Common myeloid progenitor, CD34-positive (primary cell): Measurements from ENCODE around the gene MCM6.
A peak's percentile ranks its signal among the peaks of the same experiment; 100 is the strongest.
"Not testable (repeated sequence)": the region's sequence is repeated elsewhere in the genome, so short reads cannot be mapped to it uniquely, and the experiment has no call there.

Experiments used
- CTCF ChIA-PET: fragments of 350-600 bp; sonication (Branson Sonifier 250); formaldehyde crosslinking; loops from one replicate; lab custom pipeline; 2021; ENCODE audit warnings: antibody characterized with exemption; lab: Charles Lee
- POLR2A ChIA-PET: fragments of 350-600 bp; sonication (Branson Sonifier 250); formaldehyde crosslinking; loops from one replicate; lab custom pipeline; 2021; ENCODE audit warnings: antibody characterized with exemption; lab: Charles Lee
- DNase-seq, 3 donors: peaks; one replicate each; pipeline versions ENCODE4 v3.0.0 to v3.0.0-alpha.2; 2013
- H3K27ac ChIP-seq, 2 experiments: 1 replicate in 1 of 2; 2 replicates in 1 of 2; pipeline ENCODE4 v1.7.0; 2013; ENCODE audit warnings: inconsistent platforms in 2 of 2, low read length in 2 of 2, mild to moderate bottlenecking in 2 of 2, low read depth in 1 of 2, moderate library complexity in 1 of 2; ENCODE audit not compliant: severe bottlenecking in 2 of 2, insufficient read depth in 1 of 2, poor library complexity in 1 of 2
- H3K27me3 ChIP-seq, 5 experiments: replicated peaks in 2 of 5; 1 replicate in 3 of 5; 2 replicates in 2 of 5; pipeline versions ENCODE4 v1.6.1 to v1.7.0; 2013; ENCODE audit warnings: low read length in 4 of 5, mild to moderate bottlenecking in 2 of 5, moderate library complexity in 2 of 5, inconsistent platforms in 1 of 5; ENCODE audit not compliant: insufficient read depth in 5 of 5, control insufficient read depth in 4 of 5
- H3K36me3 ChIP-seq, 4 experiments: 1 replicate in 2 of 4; 2 replicates in 2 of 4; pipeline versions ENCODE4 v1.6.1 to v1.7.0; 2013; ENCODE audit warnings: low read length in 3 of 4, control low read depth in 1 of 4, mild to moderate bottlenecking in 1 of 4; ENCODE audit not compliant: control insufficient read depth in 4 of 4, insufficient read depth in 4 of 4
- H3K4me1 ChIP-seq, 4 experiments: 1 replicate in 3 of 4; 2 replicates in 1 of 4; pipeline versions ENCODE4 v1.6.1 to v1.7.1; 2013; ENCODE audit warnings: low read length in 3 of 4, mild to moderate bottlenecking in 3 of 4, control low read depth in 1 of 4, inconsistent platforms in 1 of 4, moderate library complexity in 1 of 4; ENCODE audit not compliant: control insufficient read depth in 4 of 4, insufficient read depth in 4 of 4; ENCODE audit errors: control extremely low read depth in 1 of 4
- H3K4me3 ChIP-seq, 7 experiments: 1 replicate in 4 of 7; 2 replicates in 3 of 7; pipeline versions ENCODE4 v1.5.1 to v1.7.0; 2013; ENCODE audit warnings: mild to moderate bottlenecking in 7 of 7, low read length in 6 of 7, moderate library complexity in 6 of 7, inconsistent platforms in 2 of 7, low read depth in 2 of 7, control low read depth in 1 of 7; ENCODE audit not compliant: insufficient read depth in 4 of 7, control insufficient read depth in 1 of 7; ENCODE audit errors: extremely low read depth in 1 of 7
- H3K9me3 ChIP-seq, 5 experiments: 1 replicate in 4 of 5; 2 replicates in 1 of 5; pipeline versions ENCODE4 v1.6.1 to v1.7.1; 2013; ENCODE audit warnings: low read length in 4 of 5, mild to moderate bottlenecking in 2 of 5, inconsistent platforms in 1 of 5, low read depth in 1 of 5, moderate library complexity in 1 of 5; ENCODE audit not compliant: control insufficient read depth in 4 of 5, insufficient read depth in 2 of 5; ENCODE audit errors: control extremely low read depth in 1 of 5
- whole genome bisulfite sequencing: methylation state at CpG from one replicate; pipeline ENCODE4 v1.1.5; 2013; ENCODE audit not compliant: insufficient coverage; 5-methylcytosine and 5-hydroxymethylcytosine counted together

Gene MCM6

DNA sequence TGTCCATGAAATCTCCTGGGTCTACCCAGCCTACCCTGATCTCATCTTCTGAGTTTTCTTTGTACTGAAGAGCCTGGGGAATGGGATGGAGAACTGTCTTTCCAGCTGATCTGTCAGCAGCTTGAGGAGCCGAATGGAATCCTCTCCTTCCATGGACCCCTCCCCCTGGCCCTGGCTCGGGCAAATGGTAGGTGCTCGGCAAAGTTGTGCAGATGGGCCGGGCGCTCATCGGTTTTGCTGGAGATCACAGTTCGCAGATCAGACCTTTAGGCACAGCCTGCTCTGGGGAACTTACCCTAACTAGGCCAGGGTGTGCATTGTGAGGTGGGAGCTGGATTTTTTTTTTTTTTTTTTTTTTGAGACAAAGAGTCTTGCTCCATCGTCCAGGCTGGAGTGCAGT lies 79.6 kb downstream of the MCM6 start:
- CTCF ChIA-PET: interaction anchor here (0.6 to 5.1 kb wide), 10 partner anchors 10 to 57 kb away, joined by 3 to 35 read pairs (median 7); no protein-coding TSS in a partner anchor
- peaks cover 0 to 41% (median 32%) of the 10 kb centered on the region in 4 experiments for H3K4me1 ChIP-seq
- no peaks in the 10 kb centered on the region for H3K27me3 ChIP-seq
- no peak overlapping the region for H3K27ac ChIP-seq
- WGBS: 96% methylated on average over 7 of the region's 8 CpGs
- no peak overlapping the region for H3K4me3 ChIP-seq
- no peak for DNase-seq
- H3K36me3 ChIP-seq: no peaks in the 10 kb centered on the region
- POLR2A ChIA-PET: no interaction called here
- H3K9me3 ChIP-seq: peaks cover 0 to 13% (median 2%) of the 10 kb centered on the region in 5 experiments

DNA sequence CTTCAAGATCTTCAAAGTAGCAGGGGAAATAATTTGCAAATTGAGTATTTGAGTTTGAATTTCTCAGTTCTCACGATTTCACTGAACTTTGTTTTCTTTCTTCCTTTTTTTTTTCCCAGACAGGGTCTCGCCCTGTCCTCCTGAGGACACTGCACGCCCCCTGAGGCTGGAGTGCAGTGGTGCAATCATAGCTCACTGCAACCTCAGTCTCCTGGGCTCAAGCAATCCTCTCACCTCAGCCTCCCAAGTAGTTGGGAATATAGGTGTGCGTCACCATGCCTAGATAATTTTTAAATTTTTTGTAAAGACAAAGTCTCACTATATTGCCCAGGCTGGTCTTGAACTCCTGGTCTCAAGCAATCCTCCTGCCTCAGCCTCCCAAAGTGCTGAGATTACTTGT lies 80.6 kb downstream of the MCM6 start:
- 90% methylated on average over 3 of the region's 4 CpGs for WGBS
- not testable (repeated sequence) for H3K36me3 ChIP-seq, H3K9me3 ChIP-seq, H3K27me3 ChIP-seq, H3K4me3 ChIP-seq, H3K27ac ChIP-seq
- CTCF ChIA-PET: interaction anchor here (1.0 to 5.1 kb wide), 5 partner anchors 9 to 50 kb away, joined by 3 to 35 read pairs (median 4); no protein-coding TSS in a partner anchor
- DNase-seq: peak in 1 of 3 donors; percentile 29
- H3K4me1 ChIP-seq: peaks cover 0 to 44% (median 32%) of the 10 kb centered on the region in 4 experiments
- POLR2A ChIA-PET: interaction anchor here (0.6 kb wide), 1 partner anchor 350 kb away, joined by 5 read pairs; no protein-coding TSS in a partner anchor

DNA sequence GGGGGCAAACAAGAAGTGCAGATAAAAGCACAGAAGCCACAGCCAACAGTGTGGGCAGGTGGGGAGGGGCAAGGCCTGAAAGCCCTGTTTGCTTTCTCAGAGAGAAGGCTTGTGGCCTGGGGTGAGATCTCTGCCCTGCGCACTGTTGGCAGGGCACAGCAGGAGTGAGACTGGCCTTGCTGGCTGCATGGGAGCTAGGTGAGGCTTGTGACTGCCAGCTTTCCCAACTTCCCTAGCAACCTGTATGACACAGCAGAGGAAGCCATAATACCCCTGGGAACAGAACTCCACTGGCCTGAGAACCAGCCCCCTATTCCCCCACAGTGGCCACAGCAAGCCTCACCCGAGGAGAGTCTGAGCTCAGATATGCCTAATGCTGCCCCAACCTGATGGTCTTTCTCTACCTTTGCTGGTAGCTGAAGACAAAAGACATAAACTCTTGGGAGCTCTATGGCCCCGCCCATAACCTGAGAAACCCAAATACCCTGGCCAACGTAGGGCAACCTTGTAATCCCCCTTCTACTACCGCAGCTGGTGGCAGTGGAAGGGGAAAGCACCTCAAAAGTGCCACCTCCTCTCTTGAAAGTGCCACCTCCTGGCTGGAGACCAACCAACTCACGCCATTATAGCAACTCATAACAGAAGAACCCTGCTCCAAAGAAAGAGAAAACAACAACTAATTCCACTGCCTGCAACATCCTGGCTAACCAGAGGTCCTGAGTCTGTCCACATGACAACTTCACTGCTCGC lies 83.7 kb downstream of the MCM6 start:
- Histone ChIP-seq H3K27me3 (no peaks in the 10 kb centered on the region), H3K9me3 (no peaks in the 10 kb centered on the region), H3K36me3 (peaks cover 6 to 27% (median 13%) of the 10 kb centered on the region in 4 experiments), H3K4me1 (peaks cover 0 to 32% (median 21%) of the 10 kb centered on the region in 4 experiments), H3K4me3 (no peak overlapping the region), H3K27ac (no peak overlapping the region)
- POLR2A ChIA-PET: interaction anchor here (1.1 kb wide), 1 partner anchor 13 kb away, joined by 4 read pairs; no protein-coding TSS in a partner anchor
- DNase-seq: peak in 1 of 3 donors; percentile 30
- 97% methylated on average over 6 of the region's 7 CpGs for WGBS
- CTCF ChIA-PET: interaction anchor here (0.8 to 2.5 kb wide), 3 partner anchors 9 to 591 kb away, joined by 3 to 9 read pairs (median 4); no protein-coding TSS in a partner anchor

DNA sequence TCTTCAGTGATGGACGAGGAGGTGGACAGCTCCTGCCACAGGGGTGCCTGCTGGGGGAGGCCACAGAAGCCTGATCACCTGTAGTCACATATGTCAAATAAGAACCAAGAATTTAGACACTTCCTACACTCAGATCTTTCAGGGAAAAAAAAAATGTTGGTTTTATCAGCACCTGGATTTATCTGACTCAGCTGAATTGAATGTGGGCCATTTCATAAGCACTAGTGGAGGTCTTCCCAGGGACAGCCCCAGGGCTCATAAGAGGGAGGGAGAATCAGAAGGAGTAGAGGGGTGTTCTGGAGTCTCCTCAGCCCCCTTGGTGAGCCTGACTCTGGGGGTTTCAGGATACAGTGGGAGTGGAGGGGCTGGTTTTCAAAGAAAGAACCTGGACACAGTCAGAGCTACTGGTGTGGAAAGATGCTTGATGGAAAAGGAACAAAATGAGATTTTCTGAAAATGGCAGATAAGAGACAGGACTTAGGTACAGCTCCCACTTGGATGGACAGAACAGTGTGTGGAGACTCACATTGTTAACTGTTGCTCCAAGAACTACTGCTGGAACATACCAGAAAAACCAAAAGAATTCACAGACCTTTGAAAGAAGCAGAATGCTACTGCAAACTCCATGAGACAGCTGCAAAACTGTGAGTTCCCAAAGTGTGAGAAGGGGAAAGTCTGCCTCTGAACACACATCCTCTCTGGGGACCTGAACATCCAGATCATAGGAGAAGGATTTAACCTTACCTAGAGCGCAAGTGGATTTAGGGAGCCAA lies 84.6 kb downstream of the MCM6 start:
- DNase-seq: no peak
- WGBS: 100% methylated on average over 1 of the region's 2 CpGs
- CTCF ChIA-PET: interaction anchor here (0.8 to 2.5 kb wide), 4 partner anchors 8 to 592 kb away, joined by 3 to 9 read pairs (median 4); no protein-coding TSS in a partner anchor
- Histone ChIP-seq H3K36me3 (peaks cover 6 to 35% (median 17%) of the 10 kb centered on the region in 4 experiments), H3K4me1 (peaks cover 0 to 32% (median 19%) of the 10 kb centered on the region in 4 experiments), H3K27me3 (no peaks in the 10 kb centered on the region), H3K9me3 (no peaks in the 10 kb centered on the region), H3K4me3 (no peak overlapping the region), H3K27ac (no peak overlapping the region)
- POLR2A ChIA-PET: interaction anchor here (1.1 kb wide), 1 partner anchor 12 kb away, joined by 4 read pairs; no protein-coding TSS in a partner anchor

DNA sequence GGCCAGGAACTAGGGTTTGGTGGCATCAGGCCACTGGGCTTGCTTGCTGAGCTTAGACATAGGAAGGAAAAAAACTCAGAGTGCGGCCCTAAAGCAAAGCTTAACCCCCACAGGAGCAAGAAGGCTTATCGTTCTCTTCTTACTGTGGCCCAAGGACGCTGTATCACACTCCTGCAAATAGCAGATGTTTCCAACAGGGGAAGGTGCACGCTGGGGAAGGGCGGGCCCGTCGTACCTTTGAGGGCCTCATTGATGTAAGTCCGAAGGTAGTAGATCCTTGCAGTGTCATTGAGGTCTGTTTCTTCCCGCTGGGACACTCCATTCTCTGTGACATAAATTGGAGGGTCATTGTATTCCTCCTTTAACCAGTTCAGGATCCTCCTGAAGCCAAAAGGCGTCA lies 85.8 kb downstream of the MCM6 start:
- WGBS: 94% methylated on average over 8 of the region's 10 CpGs
- CTCF ChIA-PET: interaction anchor here (0.6 to 2.5 kb wide), 3 partner anchors 7 to 39 kb away, joined by 3 to 9 read pairs (median 3); no protein-coding TSS in a partner anchor
- Histone ChIP-seq H3K4me1 (peaks cover 0 to 32% (median 19%) of the 10 kb centered on the region in 4 experiments), H3K36me3 (peaks cover 11 to 40% (median 23%) of the 10 kb centered on the region in 4 experiments), H3K27ac (no peak overlapping the region), H3K9me3 (peaks cover 0 to 3% (median 0%) of the 10 kb centered on the region in 5 experiments), H3K27me3 (no peaks in the 10 kb centered on the region), H3K4me3 (no peak overlapping the region)
- no peak for DNase-seq
- POLR2A ChIA-PET: no interaction called here
